HepG2 (cell line): ENCODE data around the gene RXRG. TPM values are rescaled to one million over a fixed set of nuclear protein-coding genes. Genes with fewer than 3 reads are reported as not detected.

Experiments used
- ATAC-seq: fragments of 200-7000 bp; cut with Tn5 transposase; 3 replicates; pipeline ENCODE4 v1.9.1; 2020; ENCODE audit warnings: mild to moderate bottlenecking, moderate library complexity
- BruUV-seq: library from RNA; stranded (reverse); fragments of 400-500 nt; replicated peaks from 2 replicates; lab custom pipeline; 2021; lab: Mats Ljungman, UMichigan
- CTCF ChIA-PET: fragments of 300-600 bp; formaldehyde crosslinking; extraction: SDS; loops from one replicate; lab custom pipeline; 2021; ENCODE audit warnings: low total read pairs, inconsistent platforms, low intra/inter-chr PET ratio; lab: Yijun Ruan, JAX
- POLR2A ChIA-PET: fragments of 350-600 bp; sonication (Branson Sonifier 250); formaldehyde crosslinking; loops from one replicate; lab custom pipeline; 2020; ENCODE audit warnings: antibody characterized with exemption, inconsistent platforms; lab: Yijun Ruan, JAX
- DNase-seq: peaks from one replicate; pipeline ENCODE4 v3.0.0-alpha.2; 2015; ENCODE audit warnings: low spot score
- FAIRE-seq: peaks from 3 replicates; lab custom pipeline; 2011; peaks lifted over from hg19 to GRCh38; lab: Jason Lieb, UNC
- H2AFZ ChIP-seq: one replicate; pipeline ENCODE4 v1.6.1; 2011; ENCODE audit warnings: low read length, inconsistent platforms
- H3K27ac ChIP-seq: fragments of 300-600 bp; 3 replicates; pipeline ENCODE4 v1.8.0; 2011; ENCODE audit warnings: mixed run types, mild to moderate bottlenecking, mixed read lengths, low read length, inconsistent platforms; ENCODE audit not compliant: insufficient read depth; ENCODE audit errors: extremely low read length
- H3K27me3 ChIP-seq, 2 experiments: fragments of 200-600 bp in 1 of 2; 2 replicates in 1 of 2; 3 replicates in 1 of 2; pipeline versions ENCODE4 v1.6.0 to v1.8.0; 2011; ENCODE audit warnings: low read length in 2 of 2, mild to moderate bottlenecking in 2 of 2, moderate library complexity in 2 of 2, inconsistent platforms in 1 of 2; ENCODE audit not compliant: insufficient read depth in 2 of 2, control insufficient read depth in 1 of 2
- H3K36me3 ChIP-seq, 2 experiments: fragments of 200-600 bp in 1 of 2; replicated peaks in 1 of 2; 2 replicates in 1 of 2; 3 replicates in 1 of 2; pipeline versions ENCODE4 v1.5.1 to v1.8.0; 2011; ENCODE audit warnings: low read length in 2 of 2, inconsistent platforms in 1 of 2; ENCODE audit not compliant: insufficient read depth in 2 of 2, control insufficient read depth in 1 of 2
- H3K4me1 ChIP-seq: 2 replicates; pipeline ENCODE4 v1.5.1; 2012; ENCODE audit warnings: low read length, inconsistent platforms; ENCODE audit not compliant: insufficient read depth
- H3K4me2 ChIP-seq: 2 replicates; pipeline ENCODE4 v1.6.0; 2011; ENCODE audit warnings: low read depth, low read length, inconsistent platforms
- H3K4me3 ChIP-seq, 3 experiments: fragments of 200-600 bp in 1 of 3; sonication (generic), shearing (Covaris generic) in 1 of 3; replicated peaks in 1 of 3; 2 replicates each; pipeline ENCODE4 v1.5.1; 2011 to 2016; ENCODE audit warnings: low read length in 3 of 3, inconsistent platforms in 2 of 3, low read depth in 2 of 3, mild to moderate bottlenecking in 2 of 3, control low read depth in 1 of 3, mixed read lengths in 1 of 3; ENCODE audit not compliant: insufficient read depth in 1 of 3
- H3K79me2 ChIP-seq: one replicate; pipeline ENCODE4 v1.6.1; 2011; ENCODE audit warnings: low read length, inconsistent platforms; ENCODE audit not compliant: insufficient read depth
- H3K9ac ChIP-seq: 2 replicates; pipeline ENCODE4 v1.6.0; 2011; ENCODE audit warnings: mild to moderate bottlenecking, low read depth, low read length, inconsistent platforms; ENCODE audit not compliant: insufficient read depth
- H3K9me3 ChIP-seq: 2 replicates; pipeline ENCODE4 v1.5.1; 2012; ENCODE audit warnings: mild to moderate bottlenecking, low read length
- H4K20me1 ChIP-seq: 2 replicates; pipeline ENCODE4 v1.6.0; 2011; ENCODE audit warnings: inconsistent platforms, mild to moderate bottlenecking, low read length, moderate library complexity; ENCODE audit not compliant: insufficient read depth
- ATF7-NPFF ChIP-seq: sonication (generic); formaldehyde crosslinking; IDR thresholded peaks from 2 replicates; pipeline ENCODE4 v1.8.1; 2023; ENCODE audit warnings: mild to moderate bottlenecking, low read depth, missing genetic modification reagents, moderate library complexity
- FOXJ3 ChIP-seq: sonication (generic); formaldehyde crosslinking; IDR thresholded peaks from 2 replicates; pipeline ENCODE4 v1.4.0; 2020; ENCODE audit warnings: missing genetic modification reagents, mild to moderate bottlenecking, borderline replicate concordance
- HNRNPUL1 ChIP-seq: fragments of 200-400 bp; formaldehyde crosslinking; IDR thresholded peaks from 2 replicates; pipeline ENCODE4 v1.6.1; 2017; ENCODE audit warnings: low read depth, mild to moderate bottlenecking, low read length, moderate library complexity
- PRMT3 ChIP-seq: sonication (generic); formaldehyde crosslinking; IDR thresholded peaks from 2 replicates; pipeline ENCODE4 v1.8.1; 2022; ENCODE audit warnings: low read depth, mild to moderate bottlenecking, moderate library complexity, missing genetic modification reagents, borderline replicate concordance
- ZFP36L1 ChIP-seq: sonication (generic); formaldehyde crosslinking; IDR thresholded peaks from 2 replicates; pipeline ENCODE4 v1.8.0; 2022; ENCODE audit warnings: mild to moderate bottlenecking, missing genetic modification reagents, moderate library complexity
- ZNF17 ChIP-seq: sonication (generic); formaldehyde crosslinking; IDR thresholded peaks from 2 replicates; pipeline ENCODE4 v1.5.0; 2020; ENCODE audit warnings: mild to moderate bottlenecking, missing genetic modification reagents
- ZNF350 ChIP-seq: sonication (generic); formaldehyde crosslinking; IDR thresholded peaks from 2 replicates; pipeline ENCODE4 v1.4.0; 2020; ENCODE audit warnings: mild to moderate bottlenecking, low read depth, missing genetic modification reagents, borderline replicate concordance
- ZNF562 ChIP-seq: sonication (generic); formaldehyde crosslinking; IDR thresholded peaks from 2 replicates; pipeline ENCODE4 v1.8.0; 2022; ENCODE audit warnings: missing genetic modification reagents, borderline replicate concordance
- WGBS: methylation state at CpG from one replicate; pipeline ENCODE4 v1.1.6; 2017; ENCODE audit warnings: low lambda C conversion rate; 5-methylcytosine and 5-hydroxymethylcytosine counted together
- in situ Hi-C: cut with HindIII; loops from 2 replicates; pipeline ENCODE4 v1.10.0; 2017; ENCODE audit warnings: low pct_unique_long_range_greater_than_20kb; ENCODE audit not compliant: extremely low pct_ligation_motif_present
- intact Hi-C: fragments of 100-400 bp; cut with micrococcal nuclease; formaldehyde crosslinking; loops from one replicate; pipeline ENCODE4 v1.10.0; 2022; ENCODE audit not compliant: unreplicated experiment
- polyA plus RNA-seq, 8 experiments: library from polyadenylated mRNA; depleted of rRNA in 3 of 8; stranded (reverse) in 7 of 8; unstranded in 1 of 8; fragments of >200 nt; fragmentation: Illumina TruSeq in 4 of 8; extraction: Trizol in 4 of 8; gene quantifications; 2 replicates each; pipeline versions ENCODE4 v1.2.1 to v1.2.3, GENCODE V29; 2011 to 2016; ENCODE audit warnings: low read depth in 4 of 8, missing spikeins in 1 of 8, mixed read lengths in 1 of 8; ENCODE audit not compliant: insufficient read depth in 1 of 8
- total RNA-seq, 5 experiments: library from RNA; depleted of rRNA; stranded (reverse); fragments of >200 nt; fragmentation: Illumina TruSeq; extraction: Trizol; gene quantifications; 2 replicates each; pipeline ENCODE4 v1.2.3, GENCODE V29; 2016; ENCODE audit warnings: low read depth in 1 of 5

The RXRG gene
- total and polyA plus RNA-seq, 2 of the 13 experiments (the other 11 are each of a cell fraction or from before 2014, with no cell fraction given), result not detected

DNA sequence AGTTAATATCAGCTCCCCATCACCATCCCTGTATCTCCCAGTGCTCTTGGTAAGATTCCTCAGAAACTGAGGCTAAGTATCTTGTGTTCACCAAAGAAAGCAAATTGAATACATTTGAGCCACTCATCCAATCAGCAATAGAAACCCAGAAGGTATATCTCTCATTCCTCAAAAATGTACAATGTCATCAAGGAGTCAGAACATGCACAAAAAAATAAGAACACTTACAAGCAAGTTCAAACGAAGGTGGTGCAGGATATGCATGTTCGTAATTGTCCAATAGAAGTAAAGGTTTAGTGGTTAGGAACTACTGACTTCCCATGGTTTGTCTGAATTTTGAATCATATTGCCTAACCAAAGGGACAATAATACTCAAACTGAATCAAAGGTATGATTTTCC, 24.3 kb downstream of the RXRG start:
- H3K27ac ChIP-seq, result no peak overlapping the region
- no peaks in the 10 kb centered on the region for H3K9me3 ChIP-seq
- TF ChIP-seq ZNF350 (CRISPR knock-in tag), result no peak
- no TSS peak for BruUV-seq
- H4K20me1 ChIP-seq, result no peaks in the 10 kb centered on the region
- ChIA-PET CTCF (no interaction called here), POLR2A (no interaction called here)
- DNase-seq, result no peak
- WGBS, result 12% methylated on average over 2 of the region's 2 CpGs
- intact Hi-C loops (no loop called here), in situ Hi-C loops (loop anchor here (25.0 kb wide), 1 partner anchor 492 kb away; no protein-coding TSS in a partner anchor)
- no peak overlapping the region for H3K4me3 ChIP-seq
- ATAC-seq, result no peak
- no peaks in the 10 kb centered on the region; a peak in 1 of 5 replicates for H3K27me3 ChIP-seq
- no peak for FAIRE-seq
- peaks cover 14% of the 10 kb centered on the region for H3K4me1 ChIP-seq
- no peak overlapping the region for H2AFZ ChIP-seq
- H3K79me2 ChIP-seq, result no peaks in the 10 kb centered on the region
- no peaks in the 10 kb centered on the region for H3K36me3 ChIP-seq
- H3K4me2 ChIP-seq, result no peak overlapping the region
- no peak overlapping the region for H3K9ac ChIP-seq

DNA sequence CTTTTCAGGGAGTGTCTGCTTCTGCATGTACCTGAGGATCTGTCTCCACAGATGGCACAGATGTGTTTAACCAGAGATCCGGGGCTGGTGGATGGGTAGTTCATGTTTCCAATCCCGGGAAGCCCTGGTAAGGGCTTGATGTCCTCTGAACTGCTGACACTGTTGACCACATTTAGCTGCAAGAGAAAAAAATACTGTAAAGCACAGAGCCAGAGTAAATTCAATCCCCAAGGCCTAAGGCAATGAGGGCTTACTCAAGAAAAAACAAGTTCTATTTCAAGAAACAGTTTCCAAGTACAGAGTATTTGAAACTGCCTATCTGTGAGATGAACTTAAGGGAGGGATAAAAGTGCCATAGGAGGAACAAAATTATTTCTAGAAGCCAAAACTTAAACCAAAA, 25.1 kb downstream of the RXRG start:
- Histone ChIP-seq H2AFZ (no peak overlapping the region), H3K36me3 (no peaks in the 10 kb centered on the region), H3K27me3 (no peaks in the 10 kb centered on the region; a peak in 1 of 5 replicates), H3K27ac (no peak overlapping the region), H3K9ac (no peak overlapping the region), H3K9me3 (no peaks in the 10 kb centered on the region), H3K4me1 (peaks cover 6% of the 10 kb centered on the region), H3K79me2 (no peaks in the 10 kb centered on the region), H3K4me2 (no peak overlapping the region), H3K4me3 (no peak overlapping the region), H4K20me1 (no peaks in the 10 kb centered on the region)
- 30% methylated on average over 2 of the region's 2 CpGs for WGBS
- ATAC-seq (no peak), DNase-seq (no peak), FAIRE-seq (no peak)
- in situ Hi-C loops (loop anchor here (25.0 kb wide), 1 partner anchor 492 kb away; no protein-coding TSS in a partner anchor), intact Hi-C loops (no loop called here)
- no TSS peak for BruUV-seq
- ChIA-PET CTCF (no interaction called here), POLR2A (no interaction called here)
- TF ChIP-seq FOXJ3, result no peak
- TF ChIP-seq ZFP36L1 (CRISPR knock-in tag), result no peak
- no peak for TF ChIP-seq ZNF17 (CRISPR knock-in tag)
- TF ChIP-seq ZNF562 (CRISPR knock-in tag), result no peak
- TF ChIP-seq ATF7-NPFF, result no peak
- TF ChIP-seq HNRNPUL1, result no peak
- TF ChIP-seq PRMT3 (CRISPR knock-in tag), result no peak
